Right atrium auricular region (tissue), 2 donors: ENCODE results near the gene LUZP4. TPM values are rescaled to one million over a fixed set of nuclear protein-coding genes. Genes with fewer than 3 reads are reported as not detected.

Experiments
- DNase-seq: peaks from one replicate; pipeline ENCODE4 v3.0.0-alpha.2; 2019; ENCODE audit warnings: low spot score
- H3K27ac ChIP-seq, 2 donors: fragments of 200-600 bp; sonication (generic); 1 replicate in 1 of 2; 2 replicates in 1 of 2; pipeline ENCODE4 v1.5.1; 2016 to 2019
- H3K27me3 ChIP-seq, 2 donors: fragments of 200-600 bp; sonication (generic); one replicate each; pipeline versions ENCODE4 v1.5.1 to v1.6.0; 2017 to 2019
- H3K36me3 ChIP-seq: fragments of 200-600 bp; sonication (generic); one replicate; pipeline ENCODE4 v1.5.1; 2016
- H3K4me1 ChIP-seq, 2 donors: fragments of 200-600 bp; sonication (generic); one replicate each; pipeline versions ENCODE4 v1.5.1 to v1.6.0; 2017 to 2019
- H3K4me3 ChIP-seq, 2 donors: fragments of 200-600 bp; sonication (generic); 1 replicate in 1 of 2; 2 replicates in 1 of 2; pipeline ENCODE4 v1.5.1; 2017 to 2019; ENCODE audit warnings: mild to moderate bottlenecking in 1 of 2, moderate library complexity in 1 of 2
- H3K9me3 ChIP-seq, 2 donors: fragments of 200-600 bp; sonication (generic); one replicate each; pipeline ENCODE4 v1.5.1; 2019
- total RNA-seq, 2 donors: library from RNA; depleted of rRNA; stranded (reverse); fragments of >200 nt; gene quantifications; one replicate each; pipeline ENCODE4 v1.1.0, GENCODE V29; 2016
- TF ChIP-seq, protein P1 (sequence below), 2 donors: fragments of 200-600 bp; sonication (generic); IDR thresholded peaks; one replicate each; pipeline ENCODE4 v1.5.1; 2019; ENCODE audit warnings: antibody characterized with exemption in 2 of 2

The LUZP4 gene
- not detected for total RNA-seq

- Histone ChIP-seq H3K27ac (no peak within 1 kb of the TSS), H3K4me3 (no peak within 1 kb of the TSS), H3K9me3 (no peaks in the 10 kb centered on the region), H3K27me3 (no peaks in the 10 kb centered on the region), H3K4me1 (no peaks in the 10 kb centered on the region), H3K36me3 (no peaks in the 10 kb centered on the region)
- no peak for DNase-seq
- TF ChIP-seq, protein P1, sequence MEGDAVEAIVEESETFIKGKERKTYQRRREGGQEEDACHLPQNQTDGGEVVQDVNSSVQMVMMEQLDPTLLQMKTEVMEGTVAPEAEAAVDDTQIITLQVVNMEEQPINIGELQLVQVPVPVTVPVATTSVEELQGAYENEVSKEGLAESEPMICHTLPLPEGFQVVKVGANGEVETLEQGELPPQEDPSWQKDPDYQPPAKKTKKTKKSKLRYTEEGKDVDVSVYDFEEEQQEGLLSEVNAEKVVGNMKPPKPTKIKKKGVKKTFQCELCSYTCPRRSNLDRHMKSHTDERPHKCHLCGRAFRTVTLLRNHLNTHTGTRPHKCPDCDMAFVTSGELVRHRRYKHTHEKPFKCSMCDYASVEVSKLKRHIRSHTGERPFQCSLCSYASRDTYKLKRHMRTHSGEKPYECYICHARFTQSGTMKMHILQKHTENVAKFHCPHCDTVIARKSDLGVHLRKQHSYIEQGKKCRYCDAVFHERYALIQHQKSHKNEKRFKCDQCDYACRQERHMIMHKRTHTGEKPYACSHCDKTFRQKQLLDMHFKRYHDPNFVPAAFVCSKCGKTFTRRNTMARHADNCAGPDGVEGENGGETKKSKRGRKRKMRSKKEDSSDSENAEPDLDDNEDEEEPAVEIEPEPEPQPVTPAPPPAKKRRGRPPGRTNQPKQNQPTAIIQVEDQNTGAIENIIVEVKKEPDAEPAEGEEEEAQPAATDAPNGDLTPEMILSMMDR (IDR thresholded peaks at IDR 0.05): no peak
Observed at GRCh38 chrX:115289465-115289864, at the start of gene LUZP4. Gene LUZP4 (plus strand): TSS chrX:115289715. CDS start chrX:115289760, 45 bp downstream.

GRCh38 chrX:115251458-115252233, 37.9 kb upstream of the LUZP4 start:
- Histone ChIP-seq H3K4me3 (no peak overlapping the region), H3K9me3 (no peaks in the 10 kb centered on the region), H3K4me1 (no peaks in the 10 kb centered on the region), H3K27me3 (no peaks in the 10 kb centered on the region), H3K27ac (no peak overlapping the region), H3K36me3 (no peaks in the 10 kb centered on the region)
- TF ChIP-seq, protein P1 (IDR thresholded peaks at IDR 0.05): no peak
- DNase-seq: no peak

DNA sequence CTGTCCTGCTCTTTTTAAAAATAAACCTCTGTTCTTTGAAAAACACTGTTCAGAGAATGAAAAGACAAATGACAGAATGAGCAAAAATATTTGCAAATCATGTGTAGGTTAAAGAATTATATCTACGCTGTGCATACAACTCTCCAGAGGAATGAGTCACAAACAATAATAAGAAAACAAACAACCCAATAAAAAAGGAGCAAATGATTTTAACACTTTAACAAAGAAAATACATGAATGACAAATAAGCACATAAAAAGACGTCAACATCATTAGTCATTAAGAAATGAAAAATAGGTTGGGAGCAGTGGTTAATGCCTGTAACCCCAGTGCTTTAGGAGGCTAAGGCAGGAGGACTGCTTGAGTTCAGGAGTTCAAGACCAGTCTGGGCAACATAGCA, 34.5 kb upstream of the LUZP4 start:
- H3K4me3 ChIP-seq: no peak overlapping the region
- H3K27me3 ChIP-seq: no peaks in the 10 kb centered on the region
- TF ChIP-seq, protein P1 (IDR thresholded peaks at IDR 0.05): no peak
- H3K9me3 ChIP-seq: no peaks in the 10 kb centered on the region
- H3K4me1 ChIP-seq: no peaks in the 10 kb centered on the region
- DNase-seq: no peak
- H3K27ac ChIP-seq: no peak overlapping the region
- no peaks in the 10 kb centered on the region for H3K36me3 ChIP-seq

DNA sequence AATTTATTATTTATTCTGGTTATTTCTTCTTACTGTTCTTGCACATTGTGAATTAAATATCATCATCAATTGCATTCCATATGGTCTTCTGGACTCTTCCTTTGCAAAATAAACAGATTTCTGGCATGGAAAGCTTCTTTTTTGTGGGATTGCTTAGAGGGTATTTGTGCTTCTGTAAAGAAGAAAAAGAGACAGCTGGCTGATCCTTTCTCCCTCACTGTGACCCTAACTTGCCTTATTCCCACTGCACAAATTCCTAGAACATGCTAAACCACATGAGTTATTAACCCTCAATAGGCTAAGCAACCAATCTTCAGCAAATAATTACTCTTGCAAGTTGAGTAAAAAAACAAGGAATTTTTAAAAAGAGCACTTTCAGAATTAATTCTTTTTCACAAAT, 31.8 kb upstream of the LUZP4 start:
- Histone ChIP-seq H3K36me3 (no peaks in the 10 kb centered on the region), H3K27ac (no peak overlapping the region), H3K27me3 (no peaks in the 10 kb centered on the region), H3K4me1 (no peaks in the 10 kb centered on the region), H3K4me3 (no peak overlapping the region), H3K9me3 (no peaks in the 10 kb centered on the region)
- DNase-seq: no peak
- TF ChIP-seq, protein P1 (IDR thresholded peaks at IDR 0.05): no peak

DNA sequence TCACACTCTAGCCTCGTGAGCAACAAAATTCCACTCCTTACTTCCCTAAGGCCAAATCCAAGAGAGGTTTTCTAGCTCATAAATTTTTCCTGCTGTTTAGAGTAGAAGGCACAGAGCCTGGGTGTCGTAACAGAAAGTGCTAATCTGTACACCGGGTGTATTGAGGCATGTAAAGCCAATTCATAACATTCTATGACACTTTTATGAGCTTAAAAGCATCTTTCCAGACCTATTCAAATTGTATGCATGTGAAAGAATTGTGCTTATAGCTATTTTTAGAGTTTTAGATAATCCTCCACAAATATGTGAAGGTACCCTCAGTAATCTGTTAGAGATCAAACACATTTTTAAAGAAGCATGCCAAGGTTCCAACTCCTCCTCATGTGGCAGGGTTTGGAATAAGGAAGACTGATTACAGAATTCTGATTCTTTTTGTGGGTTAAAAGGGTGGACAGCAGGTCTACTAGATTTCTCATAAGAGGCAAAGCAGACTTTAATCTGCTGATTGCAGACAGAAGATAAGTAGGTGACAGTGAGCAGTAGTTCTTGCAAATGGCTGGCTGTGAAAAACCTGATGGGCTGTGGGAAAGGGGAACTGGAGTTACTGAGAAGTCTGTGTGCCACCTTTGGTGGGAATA, 30.2 kb upstream of the LUZP4 start:
- H3K36me3 ChIP-seq: no peaks in the 10 kb centered on the region
- H3K4me3 ChIP-seq: no peak overlapping the region
- no peaks in the 10 kb centered on the region for H3K4me1 ChIP-seq
- TF ChIP-seq, protein P1 (IDR thresholded peaks at IDR 0.05): no peak
- H3K9me3 ChIP-seq: no peaks in the 10 kb centered on the region
- H3K27ac ChIP-seq: no peak overlapping the region
- no peak for DNase-seq
- no peaks in the 10 kb centered on the region for H3K27me3 ChIP-seq
